ENCODE measurements around the gene OR6X1.

GRCh38 chr11:123797541-123797940 is 43.2 kb upstream of the OR6X1 start:
- TF ChIP-seq TARDBP (IDR thresholded peaks at IDR 0.05): no peak
- TF ChIP-seq SP1 (IDR thresholded peaks at IDR 0.05): no peak
- TF ChIP-seq L3MBTL2 (conservative IDR thresholded peaks at IDR 0.05): no peak
- no peak for TF ChIP-seq BHLHE40 (IDR thresholded peaks at IDR 0.05; ENCODE audit: borderline replicate concordance)
- TF ChIP-seq CTBP1 (IDR thresholded peaks at IDR 0.05; ENCODE audit: borderline replicate concordance): no peak
- no peak for TF ChIP-seq FOXM1 (IDR thresholded peaks at IDR 0.05; ENCODE audit: borderline replicate concordance)
